Body of pancreas (tissue), 4 donors: ENCODE results near the gene FAM20C. TPM values are rescaled to one million over a fixed set of nuclear protein-coding genes. Genes with fewer than 3 reads are reported as not detected.

ENCODE experiments used
- ATAC-seq: fragments of 150-250 bp; one replicate; pipeline ENCODE4 v1.9.1; 2016
- DNase-seq, 4 donors: peaks; one replicate each; pipeline ENCODE4 v3.0.0-alpha.2; 2019
- H3K27ac ChIP-seq, 4 donors: fragments of 200-600 bp; sonication (generic); 1 replicate in 3 of 4; 2 replicates in 1 of 4; pipeline versions ENCODE4 v1.5.1 to v1.6.1; 2016 to 2019; ENCODE audit warnings: mild to moderate bottlenecking in 1 of 4, mixed read lengths in 1 of 4, moderate library complexity in 1 of 4
- H3K27me3 ChIP-seq, 2 donors: fragments of 200-600 bp; sonication (generic); one replicate each; pipeline ENCODE4 v1.6.0; 2016; ENCODE audit warnings: mild to moderate bottlenecking in 1 of 2
- H3K36me3 ChIP-seq, 2 donors: fragments of 200-600 bp; sonication (generic); replicated peaks in 1 of 2; 2 replicates each; pipeline ENCODE4 v1.5.1; 2016; ENCODE audit warnings: low read depth in 2 of 2; ENCODE audit not compliant: insufficient read depth in 1 of 2
- H3K4me1 ChIP-seq: fragments of 200-600 bp; sonication (generic); one replicate; pipeline ENCODE4 v1.6.0; 2016
- H3K4me3 ChIP-seq, 2 donors: fragments of 200-600 bp; sonication (generic); 1 replicate in 1 of 2; 2 replicates in 1 of 2; pipeline ENCODE4 v1.5.1; 2016 to 2019
- H3K9me3 ChIP-seq, 3 donors: fragments of 200-600 bp; sonication (generic); 1 replicate in 2 of 3; 2 replicates in 1 of 3; pipeline ENCODE4 v1.5.1; 2016
- CTCF ChIP-seq, 7 experiments: fragments of 450-650 bp in 4 of 7; fragments of 200-600 bp in 3 of 7; sonication (generic) in 3 of 7; IDR thresholded peaks; one replicate each; pipeline ENCODE4 v1.5.1; 2016 to 2019; ENCODE audit warnings: antibody characterized with exemption in 7 of 7
- POLR2A ChIP-seq, 3 donors: fragments of 450-650 bp; IDR thresholded peaks; one replicate each; pipeline ENCODE4 v1.6.1; 2016; ENCODE audit warnings: antibody characterized with exemption in 3 of 3, mild to moderate bottlenecking in 2 of 3
- WGBS, 2 donors: methylation state at CpG; one replicate each; pipeline ENCODE4 v1.1.5; 2017; 5-methylcytosine and 5-hydroxymethylcytosine counted together
- intact Hi-C: fragments of 100-400 bp; cut with DNase I; formaldehyde crosslinking; loops from one replicate; pipeline ENCODE4 v1.15.1; 2023
- total RNA-seq, 2 donors: library from RNA; depleted of rRNA; stranded (reverse); fragments of >200 nt; gene quantifications; one replicate each; pipeline ENCODE4 v1.1.0, GENCODE V29; 2016

Gene FAM20C
- total RNA-seq, 2 donors from 2014 or later = 12.7 to 26.0 TPM

GRCh38 chr7:309586-310228 lies 117.3 kb downstream of the FAM20C start:
- no peaks in the 10 kb centered on the region for H3K27me3 ChIP-seq
- H3K9me3 ChIP-seq = no peaks in the 10 kb centered on the region
- WGBS, 2 donors = 87 to 91% methylated on average over 19 of the region's 19 CpGs
- no peak for DNase-seq
- H3K4me1 ChIP-seq = no peaks in the 10 kb centered on the region
- intact Hi-C loops = no loop called here
- H3K36me3 ChIP-seq = no peaks in the 10 kb centered on the region
- no peak overlapping the region for H3K27ac ChIP-seq
- ATAC-seq = no peak
- H3K4me3 ChIP-seq = no peak overlapping the region
- TF ChIP-seq CTCF (IDR thresholded peaks at IDR 0.05) = no peak
- no peak for TF ChIP-seq POLR2A (IDR thresholded peaks at IDR 0.05)

Other genes with a start within 250 kb of the FAM20C start
- gene FOXL3, start 97.6 kb downstream of the FAM20C start, total RNA-seq = not detected